HCT116 (cell line): Measurements from ENCODE around the gene ITPR1.

Source experiments
- CTCF ChIP-seq, 3 experiments: fragments of 200-600 bp in 1 of 3; sonication (generic) in 1 of 3; IDR thresholded peaks in 2 of 3; conservative IDR thresholded peaks in 1 of 3; 2 replicates each; pipeline ENCODE4 v1.5.1; 2012 to 2017; ENCODE audit warnings: low read depth in 2 of 3, low read length in 2 of 3, antibody characterized with exemption in 1 of 3, borderline replicate concordance in 1 of 3, control low read depth in 1 of 3, mild to moderate bottlenecking in 1 of 3, mixed read lengths in 1 of 3, mixed run types in 1 of 3, moderate library complexity in 1 of 3; ENCODE audit not compliant: insufficient read depth in 1 of 3
- EZH2 ChIP-seq: fragments of 200-600 bp; sonication (generic); IDR thresholded peaks from 2 replicates; pipeline ENCODE4 v1.6.1; 2017; ENCODE audit warnings: antibody characterized with exemption, mixed run types
- FOSL1 ChIP-seq: IDR thresholded peaks from 2 replicates; pipeline ENCODE4 v1.6.1; 2012; ENCODE audit warnings: low read depth
- JUND ChIP-seq: IDR thresholded peaks from 2 replicates; pipeline ENCODE4 v1.6.1; 2012
- MAX ChIP-seq: IDR thresholded peaks from 2 replicates; pipeline ENCODE4 v1.6.1; 2012
- POLR2A ChIP-seq: IDR thresholded peaks from 2 replicates; pipeline ENCODE4 v1.7.0; 2011; ENCODE audit warnings: borderline replicate concordance; ENCODE audit not compliant: insufficient read depth, insufficient read length; ENCODE audit errors: extremely low read depth
- POLR2AphosphoS5 ChIP-seq: IDR thresholded peaks from 2 replicates; pipeline ENCODE4 v1.6.1; 2011; ENCODE audit warnings: mild to moderate bottlenecking, low read depth, low read length, moderate library complexity
- SP1 ChIP-seq: IDR thresholded peaks from 2 replicates; pipeline ENCODE4 v1.6.1; 2012; ENCODE audit warnings: low read depth
- YY1 ChIP-seq: IDR thresholded peaks from 2 replicates; pipeline ENCODE4 v1.6.1; 2011; ENCODE audit warnings: low read length, low read depth, moderate library complexity, mild to moderate bottlenecking; ENCODE audit not compliant: insufficient replicate concordance; ENCODE audit errors: extremely low read depth
- ZFX ChIP-seq: fragments of 450-650 bp; IDR thresholded peaks from 2 replicates; pipeline ENCODE4 v1.6.1; 2017
- ZNF274 ChIP-seq: fragments of 200-500 bp; sonication (Bioruptor generic); IDR thresholded peaks from 2 replicates; pipeline ENCODE4 v1.6.1; 2014; ENCODE audit warnings: mild to moderate bottlenecking, low read depth, low read length, inconsistent platforms

GRCh38 chr3:4883011-4883410 lies 389.9 kb downstream of the ITPR1 start:
- no peak for TF ChIP-seq MAX
- no peak for TF ChIP-seq EZH2
- TF ChIP-seq CTCF (IDR thresholded peaks at IDR 0.05 in 2 of 3, conservative IDR thresholded peaks at IDR 0.05 in 1 of 3; ENCODE audit: borderline replicate concordance in 1 of 3, insufficient read depth in 1 of 3, low read depth in 2 of 3, low read length in 2 of 3), result no peak
- TF ChIP-seq POLR2AphosphoS5, result no peak
- no peak for TF ChIP-seq ZFX
- no peak for TF ChIP-seq POLR2A
- TF ChIP-seq YY1, result no peak
- no peak for TF ChIP-seq FOSL1
- no peak for TF ChIP-seq SP1
- TF ChIP-seq JUND, result no peak
- TF ChIP-seq ZNF274, result no peak
